DMS153 treated with DMSO at 0.1 percent for 48 hours (cell line): ENCODE data around the gene DNAJC22.

ENCODE experiments used
- DNase-seq: peaks from one replicate; lab custom pipeline; 2025; ENCODE audit not compliant: unreplicated experiment; lab: John Stamatoyannopoulos, UW

Gene DNAJC22

DNA sequence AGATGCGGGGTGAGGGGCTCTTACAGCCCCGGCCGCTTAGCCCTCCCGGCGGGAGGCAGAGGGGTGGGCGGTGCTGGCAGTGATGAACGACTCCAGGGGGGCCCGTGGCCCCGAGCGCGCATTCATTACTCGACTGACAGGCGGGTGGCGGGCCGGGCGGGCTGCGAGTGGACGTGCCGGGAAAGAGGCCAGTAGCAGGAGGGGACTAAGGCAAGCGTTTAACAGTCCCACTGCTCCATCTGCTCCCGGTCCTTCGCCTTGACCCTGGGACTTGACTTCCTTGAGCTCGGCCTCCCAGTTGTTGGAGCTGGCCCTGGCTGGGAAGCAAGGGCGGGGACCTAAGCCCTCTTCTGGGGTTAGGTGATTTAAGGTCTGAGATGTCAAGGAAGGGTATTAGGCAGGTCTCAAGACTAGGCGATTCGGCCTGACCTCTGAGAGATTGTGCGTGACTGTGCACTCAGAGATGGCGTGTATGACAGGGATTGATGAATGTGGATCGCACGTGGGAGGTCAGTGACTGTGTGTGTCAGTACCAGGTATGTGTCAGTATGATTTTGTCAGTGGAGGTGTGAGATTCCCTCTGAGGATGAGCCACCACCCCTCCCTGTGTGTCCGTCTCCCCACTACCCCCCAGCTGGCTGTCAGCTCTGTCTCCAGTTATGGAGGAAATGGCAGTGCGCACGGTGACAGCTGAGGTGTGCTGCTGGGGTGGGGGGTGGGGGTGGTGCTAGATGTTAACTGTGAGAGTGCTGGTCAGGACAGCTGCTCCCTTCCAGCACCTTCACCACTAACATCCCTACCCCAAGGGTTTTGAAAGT lies 3.6 kb upstream of the DNAJC22 start:
- DNase-seq, result no peak

DNA sequence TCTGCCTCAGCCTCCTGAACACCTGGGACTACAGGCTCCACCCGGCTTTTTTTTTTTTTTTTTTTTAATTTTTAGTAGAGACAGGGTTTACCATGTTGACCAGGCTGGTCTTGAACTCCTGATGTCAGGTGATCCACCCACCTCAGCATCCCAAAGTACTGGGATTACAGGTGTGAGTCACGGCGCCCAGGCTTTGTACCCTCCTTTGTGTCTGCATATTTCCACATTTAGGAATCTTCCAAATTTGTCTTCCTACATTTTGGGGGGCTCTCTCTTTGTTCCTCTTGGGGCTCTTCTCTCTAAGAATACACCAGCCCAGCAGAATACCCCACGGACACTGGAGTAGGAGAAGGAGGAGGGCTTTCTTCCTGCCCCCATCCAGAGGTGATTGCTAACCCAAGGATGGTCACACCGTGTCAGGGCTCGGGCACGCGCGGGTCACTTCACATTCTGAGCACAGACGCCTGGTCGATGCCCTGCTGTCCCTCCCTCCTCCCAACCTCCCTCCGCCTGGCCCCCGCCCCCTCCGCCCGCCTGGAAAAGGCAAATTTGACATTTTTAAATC lies 2.1 kb upstream of the DNAJC22 start:
- DNase-seq, result no peak

DNA sequence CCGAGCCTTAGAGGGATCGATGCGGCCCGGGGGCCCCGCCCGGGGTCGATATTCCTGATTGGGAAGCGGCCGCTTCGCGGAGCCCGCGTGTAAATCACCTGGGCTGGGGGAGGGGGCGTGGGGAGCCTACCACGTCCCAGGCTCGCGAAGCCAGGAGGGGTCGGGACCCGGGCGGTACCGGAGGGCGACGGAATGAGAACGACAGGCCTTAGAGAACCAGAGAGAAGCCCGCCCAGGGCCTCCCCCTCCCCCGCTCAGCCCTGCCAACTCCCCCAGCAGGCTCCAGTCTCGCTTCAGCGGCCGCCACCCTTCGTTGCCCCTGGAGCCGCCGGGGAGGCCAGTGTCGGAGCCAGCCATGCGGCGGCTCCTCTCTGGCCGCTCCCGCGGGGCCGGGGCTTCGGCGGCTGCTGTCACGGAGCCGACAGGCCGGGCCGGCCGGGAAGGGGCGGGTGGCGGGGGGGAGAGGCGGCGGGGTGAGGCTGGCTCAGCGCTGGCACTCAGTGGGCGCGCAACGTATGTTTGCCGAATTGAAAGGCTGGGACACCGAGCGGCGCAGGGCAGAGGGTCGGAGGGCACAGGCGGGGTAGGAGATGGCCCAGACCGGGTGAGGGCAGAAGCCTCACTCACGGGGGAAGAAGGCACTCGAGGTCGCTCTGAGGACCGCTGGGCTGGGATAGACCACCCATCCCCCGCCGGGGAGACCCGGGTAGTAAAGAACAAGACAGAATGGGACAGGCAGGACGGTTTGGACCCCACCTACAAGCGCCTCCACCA lies 1.4 kb upstream of the DNAJC22 start:
- no peak for DNase-seq

DNA sequence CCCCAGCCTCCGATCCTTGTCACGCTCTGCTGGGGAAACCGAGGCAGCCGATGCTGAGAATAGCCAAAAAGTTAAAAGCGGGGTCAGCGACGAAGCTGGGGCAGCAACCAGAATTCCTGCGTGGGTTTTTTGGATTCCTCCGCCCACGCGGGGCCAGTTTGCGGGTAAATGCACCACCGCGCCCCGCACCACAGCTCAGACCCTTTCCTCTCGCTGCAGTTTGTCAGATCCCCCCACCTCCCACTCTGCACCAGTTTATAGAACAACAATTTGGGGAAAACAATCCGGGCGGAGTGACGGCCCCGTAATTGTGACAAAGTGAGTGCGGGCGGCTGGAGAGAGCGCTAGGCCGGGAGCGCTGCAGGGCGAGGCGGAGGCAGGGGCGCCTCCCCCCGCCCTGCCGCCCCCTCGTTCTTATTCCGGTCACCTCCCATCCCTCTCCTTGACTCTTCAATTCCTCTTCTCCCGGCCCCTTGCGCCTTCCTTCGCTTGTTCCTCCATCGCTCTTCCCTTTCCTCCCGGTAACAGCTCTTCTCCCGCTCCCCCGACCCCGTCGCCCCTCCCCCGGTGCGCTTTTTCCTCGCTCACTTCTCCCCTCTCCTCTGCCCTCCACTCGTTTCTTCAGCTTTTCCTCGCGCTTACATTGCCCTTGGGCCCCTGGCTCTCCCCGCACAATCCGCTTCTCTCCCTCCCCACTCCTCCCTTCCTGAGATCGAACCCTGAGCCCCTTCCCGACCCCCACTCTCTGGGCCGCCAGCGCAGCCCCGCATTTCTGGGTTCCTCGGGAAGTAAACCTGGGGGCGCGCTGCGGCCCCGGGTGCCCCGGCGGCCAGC lies 646 bp upstream of the DNAJC22 start:
- DNase-seq, result no peak

- DNase-seq, result peak; percentile 50
Observed at GRCh38 chr12:49347311-49348193, 864 bp downstream of the DNAJC22 start.

GRCh38 chr12:49348781-49349180 lies 2.1 kb downstream of the DNAJC22 start:
- DNase-seq, result no peak

DNA sequence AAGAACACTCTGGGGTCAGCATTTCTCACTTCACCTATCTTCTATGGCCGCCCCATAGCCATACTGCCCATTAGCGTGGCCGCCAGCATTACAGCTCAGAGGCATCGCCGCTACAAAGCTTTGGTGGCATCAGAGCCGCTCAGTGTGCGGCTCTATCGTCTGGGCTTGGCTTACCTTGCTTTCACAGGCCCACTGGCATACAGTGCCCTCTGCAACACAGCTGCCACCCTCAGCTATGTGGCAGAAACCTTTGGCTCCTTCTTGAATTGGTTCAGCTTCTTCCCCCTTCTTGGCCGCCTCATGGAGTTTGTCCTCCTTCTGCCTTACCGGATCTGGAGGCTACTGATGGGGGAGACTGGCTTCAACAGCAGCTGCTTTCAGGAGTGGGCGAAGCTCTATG lies 2.6 kb downstream of the DNAJC22 start:
- no peak for DNase-seq

DNA sequence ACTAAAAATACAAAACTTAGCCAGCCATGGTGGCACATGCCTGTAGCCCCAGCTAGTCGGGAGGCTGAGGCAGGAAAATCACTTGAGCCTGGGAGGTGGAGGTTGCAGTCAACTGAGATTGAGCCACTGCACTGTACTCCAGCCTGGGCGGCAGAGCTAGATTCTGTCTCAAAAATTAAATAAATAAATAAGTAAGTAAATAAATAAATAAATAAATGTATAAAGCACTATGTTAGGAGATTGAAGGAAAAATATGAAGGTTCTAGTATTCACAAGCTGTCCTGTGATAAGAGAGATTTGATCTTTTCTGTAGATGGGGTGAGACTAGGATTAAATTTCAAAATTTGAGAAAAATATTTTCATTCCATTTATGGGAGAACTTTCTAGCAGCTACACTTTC lies 5.7 kb downstream of the DNAJC22 start:
- DNase-seq, result no peak

DNA sequence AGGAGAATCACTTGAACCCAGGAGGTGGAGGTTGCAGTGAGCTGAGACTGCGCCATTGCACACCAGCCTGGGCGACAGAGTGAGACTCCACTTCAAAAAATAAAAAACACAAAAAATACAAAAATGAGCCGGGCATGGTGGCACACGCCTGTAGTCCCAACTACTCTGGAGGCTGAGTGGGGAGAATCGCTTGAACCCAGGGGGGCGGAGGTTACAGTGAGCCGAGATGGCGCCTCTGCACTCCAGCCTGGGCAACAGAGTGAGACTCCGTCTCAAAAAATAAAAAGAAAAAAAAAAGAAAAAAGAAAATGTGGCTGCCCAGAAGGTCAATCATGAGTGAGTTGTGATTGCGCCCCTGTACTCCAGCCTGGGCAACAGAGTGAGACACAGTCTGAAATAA lies 9.2 kb downstream of the DNAJC22 start:
- no peak for DNase-seq

DNA sequence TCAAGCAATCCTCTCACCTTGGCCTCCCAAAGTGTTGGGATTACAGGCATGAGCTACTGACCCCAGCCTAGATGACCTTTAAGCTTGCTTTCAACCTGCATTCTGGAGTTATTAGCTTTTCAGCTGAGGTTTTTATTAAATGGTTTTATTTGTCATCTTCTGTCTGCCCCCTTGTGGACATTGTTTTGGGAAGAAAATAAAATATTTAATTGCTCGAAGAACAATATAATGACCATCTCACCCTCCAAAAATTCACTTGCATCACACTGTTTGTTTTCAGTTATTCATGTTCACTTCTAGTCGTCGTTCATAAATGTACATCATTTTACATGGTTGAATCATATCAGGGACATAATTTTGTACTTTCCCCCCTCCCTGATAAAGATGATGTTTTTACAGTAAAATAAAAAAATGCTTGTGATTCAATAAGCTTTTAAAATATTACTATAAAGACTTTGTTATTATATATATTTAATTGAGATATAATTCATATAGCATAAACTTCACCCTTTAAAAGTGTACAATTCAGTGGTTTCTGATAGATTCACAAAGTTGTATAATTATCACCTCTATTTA lies 10.5 kb downstream of the DNAJC22 start:
- no peak for DNase-seq

DNA sequence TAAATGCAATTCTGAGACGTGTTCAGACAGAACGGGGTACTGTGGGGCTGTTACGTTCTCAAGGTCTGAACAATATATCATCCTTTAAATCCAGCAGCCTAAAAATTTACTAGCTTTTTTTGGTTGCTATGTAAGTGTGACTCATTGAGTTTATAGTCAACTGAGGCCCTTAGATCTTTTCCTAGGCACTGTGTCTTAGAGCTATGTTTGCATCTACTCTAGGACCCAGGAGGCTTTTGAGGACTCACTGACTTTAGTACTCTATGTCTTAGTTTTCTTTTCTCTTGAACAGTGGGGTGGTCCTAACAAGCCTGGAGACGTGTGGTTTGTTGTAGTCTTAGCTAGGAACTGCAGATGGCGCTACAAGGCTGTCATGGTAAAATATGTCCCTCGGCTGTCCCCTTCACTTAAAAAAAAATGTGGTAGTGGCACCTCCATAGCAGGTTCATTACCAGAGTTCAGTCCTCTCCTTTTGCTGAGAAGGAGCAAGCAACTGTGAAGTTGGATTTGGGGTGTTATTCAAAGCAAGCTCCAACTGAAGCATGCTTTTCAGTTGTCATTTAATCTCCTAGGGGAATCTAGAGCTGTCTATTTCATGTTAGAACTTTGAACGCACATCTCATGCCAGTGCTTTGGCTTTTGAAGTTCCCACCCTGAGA lies 11.9 kb downstream of the DNAJC22 start:
- peak; percentile 64 for DNase-seq

GRCh38 chr12:49359671-49360070 lies 13.0 kb downstream of the DNAJC22 start:
- DNase-seq, result no peak

DNA sequence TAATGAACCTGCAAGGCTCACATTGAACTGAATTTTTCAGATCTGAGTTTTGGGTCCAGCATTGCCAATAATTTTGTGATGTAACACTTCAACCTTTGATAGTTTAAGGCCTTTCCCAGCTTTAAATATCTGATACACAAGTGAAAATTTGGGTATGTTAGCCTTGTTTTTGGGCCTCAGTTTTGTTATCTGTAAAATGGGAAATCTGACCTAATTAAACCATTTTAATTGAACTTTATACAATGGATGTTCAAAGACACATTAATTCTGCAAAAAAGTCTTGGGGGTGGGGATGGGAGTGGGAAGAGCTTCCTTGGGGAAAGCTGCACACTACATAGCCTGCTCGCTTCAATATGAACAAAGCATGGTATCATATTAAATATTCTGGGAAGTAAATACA lies 15.4 kb downstream of the DNAJC22 start:
- no peak for DNase-seq

DNA sequence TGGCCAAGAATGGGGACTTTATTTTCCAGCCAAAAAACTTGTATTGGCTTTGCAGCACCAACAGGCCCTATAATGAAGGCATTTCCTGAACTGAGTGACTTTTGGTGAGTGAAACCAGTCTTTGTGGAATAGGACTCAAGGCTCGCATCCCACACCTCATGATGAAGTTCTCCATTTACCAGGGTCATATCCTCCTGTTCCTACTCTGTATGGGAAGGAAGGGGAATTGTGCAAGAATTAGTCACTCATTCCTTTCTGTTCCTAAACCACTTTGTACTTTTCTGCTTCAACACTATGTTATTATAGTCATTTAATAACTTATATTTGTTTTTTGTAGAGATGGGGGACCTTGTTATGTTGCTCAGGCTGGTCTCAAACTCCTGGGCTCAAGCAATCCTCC lies 18.3 kb downstream of the DNAJC22 start:
- DNase-seq, result no peak

DNA sequence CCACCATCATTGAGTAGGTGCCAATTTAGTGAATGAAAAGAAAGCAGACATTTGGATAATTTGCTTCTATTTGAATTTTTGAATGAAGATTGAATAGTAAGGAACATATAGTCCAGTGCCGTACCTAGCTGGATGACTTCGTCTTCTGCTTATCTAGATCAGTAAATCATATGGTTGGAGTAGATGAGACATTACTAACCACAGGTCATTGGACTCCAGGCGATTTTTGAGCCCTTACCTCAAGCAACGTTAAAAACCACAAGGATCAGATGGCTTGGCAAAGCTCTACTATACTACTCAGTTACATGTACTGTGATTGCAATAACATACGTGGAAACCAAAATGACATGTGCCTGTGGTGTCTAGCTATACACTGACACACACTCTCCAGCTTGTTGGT lies 18.9 kb downstream of the DNAJC22 start:
- no peak for DNase-seq

GRCh38 chr12:49366096-49366651 lies 19.5 kb downstream of the DNAJC22 start:
- DNase-seq, result peak; percentile 15

- DNase-seq, result peak; percentile 87
Observed at GRCh38 chr12:49366652-49367380, 20.1 kb downstream of the DNAJC22 start.
